A673 (cell line): ENCODE data around the gene HDAC1. TPM values are rescaled to one million over a fixed set of nuclear protein-coding genes. Genes with fewer than 3 reads are reported as not detected.

ENCODE experiments used
- BruUV-seq: library from RNA; stranded (reverse); fragments of 400-500 nt; replicated peaks from 2 replicates; lab custom pipeline; 2021; lab: Mats Ljungman, UMichigan
- CTCF ChIA-PET: fragments of 300-600 bp; sonication (Branson Sonifier 250); formaldehyde crosslinking; loops from one replicate; lab custom pipeline; 2022; ENCODE audit warnings: antibody characterized with exemption; lab: Charles Lee
- POLR2A ChIA-PET: fragments of 300-600 bp; sonication (Branson Sonifier 250); formaldehyde crosslinking; loops from one replicate; lab custom pipeline; 2022; ENCODE audit warnings: antibody characterized with exemption; ENCODE audit not compliant: low non-redundant PET; lab: Charles Lee
- DNase-seq: peaks from one replicate; pipeline ENCODE4 v3.0.0-alpha.2; 2015; ENCODE audit warnings: low spot score
- H3K27ac ChIP-seq: fragments of 200-600 bp; sonication (generic); 2 replicates; pipeline ENCODE4 v1.5.1; 2016; ENCODE audit warnings: mixed run types, low read depth, mild to moderate bottlenecking, mixed read lengths, antibody characterized with exemption, low read length; ENCODE audit not compliant: poor library complexity, severe bottlenecking
- H3K27me3 ChIP-seq: fragments of 200-600 bp; sonication (generic); replicated peaks from 2 replicates; pipeline ENCODE4 v1.6.1; 2017; ENCODE audit warnings: mixed run types, low read depth, mild to moderate bottlenecking, mixed read lengths, antibody characterized with exemption, low read length; ENCODE audit not compliant: insufficient read depth, poor library complexity
- H3K36me3 ChIP-seq: fragments of 200-600 bp; sonication (generic); 2 replicates; pipeline ENCODE4 v1.6.1; 2016; ENCODE audit warnings: mixed run types, mild to moderate bottlenecking, mixed read lengths, antibody characterized with exemption, low read length; ENCODE audit not compliant: insufficient read depth, poor library complexity, severe bottlenecking
- H3K4me1 ChIP-seq: fragments of 200-600 bp; sonication (generic); 2 replicates; pipeline ENCODE4 v1.6.1; 2017; ENCODE audit warnings: mixed run types, mild to moderate bottlenecking, mixed read lengths, antibody characterized with exemption, low read length; ENCODE audit not compliant: insufficient read depth, poor library complexity, severe bottlenecking
- H3K4me3 ChIP-seq: fragments of 200-600 bp; sonication (generic); 2 replicates; pipeline ENCODE4 v1.5.1; 2016; ENCODE audit warnings: low read depth, mixed run types, mild to moderate bottlenecking, mixed read lengths, low read length; ENCODE audit not compliant: poor library complexity, severe bottlenecking
- H3K9me3 ChIP-seq: fragments of 200-600 bp; sonication (generic); 2 replicates; pipeline ENCODE4 v1.6.1; 2016; ENCODE audit warnings: mixed run types, low read depth, mild to moderate bottlenecking, mixed read lengths, antibody characterized with exemption, low read length; ENCODE audit not compliant: poor library complexity, severe bottlenecking
- CTCF ChIP-seq: fragments of 300-800, 200-600 bp; sonication (generic); conservative IDR thresholded peaks from 2 replicates; pipeline ENCODE4 v1.5.1; 2017; ENCODE audit warnings: low read depth, mild to moderate bottlenecking, antibody characterized with exemption, low read length, moderate library complexity, mixed read lengths
- EZH2 ChIP-seq: fragments of 200-600 bp; sonication (generic); IDR thresholded peaks from 2 replicates; pipeline ENCODE4 v1.6.1; 2017; ENCODE audit warnings: borderline replicate concordance, low read depth, mild to moderate bottlenecking, mixed read lengths, antibody characterized with exemption, low read length; ENCODE audit not compliant: poor library complexity, severe bottlenecking
- intact Hi-C: fragments of 100-400 bp; cut with micrococcal nuclease; formaldehyde crosslinking; loops from one replicate; pipeline ENCODE4 v1.10.0; 2022; ENCODE audit not compliant: unreplicated experiment
- total RNA-seq: library from RNA; stranded (reverse); gene quantifications from 2 replicates; pipeline ENCODE4 v1.2.3, GENCODE V29; 2021

Gene HDAC1
- total RNA-seq, 1 experiment from 2014 or later = 195 TPM

GRCh38 chr1:32273391-32274208 lies 18.3 kb upstream of the HDAC1 start:
- Histone ChIP-seq H3K27me3 (no peaks in the 10 kb centered on the region), H3K27ac (no peak overlapping the region), H3K4me1 (no peaks in the 10 kb centered on the region), H3K4me3 (no peak overlapping the region), H3K36me3 (no peaks in the 10 kb centered on the region), H3K9me3 (no peaks in the 10 kb centered on the region)
- intact Hi-C loops = no loop called here
- DNase-seq = no peak
- ChIA-PET POLR2A (interaction anchor here (0.6 kb wide), 1 partner anchor 48 kb away, joined by 4 read pairs; no protein-coding TSS in a partner anchor), CTCF (no interaction called here)
- BruUV-seq = no TSS peak
- TF ChIP-seq CTCF = no peak
- TF ChIP-seq EZH2 = no peak

- no peak for DNase-seq
- intact Hi-C loops = no loop called here
- no TSS peak for BruUV-seq
These were observed 17.1 kb upstream of the HDAC1 start for GRCh38 chr1:32274646-32275340.

GRCh38 chr1:32275424-32275823 lies 16.5 kb upstream of the HDAC1 start:
- no peak for DNase-seq
- no peak for TF ChIP-seq EZH2
- TF ChIP-seq CTCF = no peak
- intact Hi-C loops = no loop called here
- CTCF ChIA-PET = no interaction called here
- POLR2A ChIA-PET = no interaction called here
- Histone ChIP-seq H3K27me3 (no peaks in the 10 kb centered on the region), H3K4me3 (no peak overlapping the region), H3K36me3 (no peaks in the 10 kb centered on the region), H3K4me1 (no peaks in the 10 kb centered on the region), H3K27ac (no peak overlapping the region), H3K9me3 (no peaks in the 10 kb centered on the region)
- BruUV-seq = no TSS peak

More at GRCh38 chr1:32274646-32275340, 17.1 kb upstream of the HDAC1 start:
- Histone ChIP-seq H3K4me1 (no peaks in the 10 kb centered on the region), H3K27ac (no peak overlapping the region), H3K36me3 (no peaks in the 10 kb centered on the region), H3K27me3 (no peaks in the 10 kb centered on the region), H3K4me3 (no peak overlapping the region), H3K9me3 (no peaks in the 10 kb centered on the region)
- ChIA-PET POLR2A (no interaction called here), CTCF (no interaction called here)
- TF ChIP-seq CTCF (no peak), EZH2 (no peak)
